IMR-90 (cell line): Measurements from ENCODE around the gene ASS1. TPM values are rescaled to one million over a fixed set of nuclear protein-coding genes. Genes with fewer than 3 reads are reported as not detected.
A peak's percentile ranks its signal among the peaks of the same experiment; 100 is the strongest.

Experiments
- ATAC-seq: fragments of 200-7000 bp; cut with Tn5 transposase; 2 replicates; pipeline ENCODE4 v1.9.1; 2020; ENCODE audit warnings: low read depth, mild to moderate bottlenecking, moderate library complexity
- BruUV-seq: library from RNA; stranded (reverse); fragments of 400-500 nt; replicated peaks from 2 replicates; lab custom pipeline; 2021; lab: Mats Ljungman, UMichigan
- CTCF ChIA-PET: fragments of 300-600 bp; formaldehyde crosslinking; extraction: SDS; loops from one replicate; lab custom pipeline; 2021; ENCODE audit warnings: antibody characterized with exemption; lab: Yijun Ruan, JAX
- POLR2A ChIA-PET: fragments of 300-600 bp; sonication (Branson Sonifier 250); formaldehyde crosslinking; loops from one replicate; lab custom pipeline; 2022; ENCODE audit warnings: antibody characterized with exemption; ENCODE audit not compliant: unreplicated experiment; lab: Charles Lee
- DNase-seq: peaks from one replicate; pipeline ENCODE4 v3.0.0; 2013
- H2AFZ ChIP-seq: replicated peaks from 2 replicates; pipeline ENCODE3; 2013; ENCODE audit warnings: low read length, mild to moderate bottlenecking; ENCODE audit not compliant: poor library complexity
- H2AK5ac ChIP-seq: 2 replicates; pipeline ENCODE4 v1.6.1; 2013; ENCODE audit warnings: low read depth, low read length, inconsistent platforms
- H2AK9ac ChIP-seq: replicated peaks from 2 replicates; pipeline ENCODE3; 2013; ENCODE audit warnings: mild to moderate bottlenecking, low read depth, low read length, moderate library complexity; ENCODE audit not compliant: poor library complexity
- H2BK120ac ChIP-seq: 2 replicates; pipeline ENCODE4 v1.6.1; 2013; ENCODE audit warnings: low read depth, low read length, inconsistent platforms
- H2BK15ac ChIP-seq: 3 replicates; pipeline ENCODE4 v1.6.1; 2013; ENCODE audit warnings: low read depth, low read length, inconsistent platforms
- H2BK20ac ChIP-seq: 2 replicates; pipeline ENCODE4 v1.6.1; 2013; ENCODE audit warnings: low read depth, mild to moderate bottlenecking, inconsistent platforms, low read length, moderate library complexity
- H2BK5ac ChIP-seq: 2 replicates; pipeline ENCODE4 v1.6.1; 2013; ENCODE audit warnings: mild to moderate bottlenecking, low read depth, low read length, inconsistent platforms; ENCODE audit not compliant: poor library complexity, severe bottlenecking
- H3K14ac ChIP-seq: replicated peaks from 2 replicates; pipeline ENCODE4 v1.6.1; 2013; ENCODE audit warnings: low read depth, low read length, inconsistent platforms
- H3K18ac ChIP-seq: 2 replicates; pipeline ENCODE4 v1.6.1; 2013; ENCODE audit warnings: low read depth, low read length, control low read depth
- H3K23ac ChIP-seq: 2 replicates; pipeline ENCODE4 v1.6.1; 2013; ENCODE audit warnings: low read depth, low read length, inconsistent platforms
- H3K27ac ChIP-seq: 2 replicates; pipeline ENCODE4 v1.5.1; 2013; ENCODE audit warnings: mild to moderate bottlenecking, control low read depth, low read length; ENCODE audit not compliant: insufficient read depth
- H3K27me3 ChIP-seq: 2 replicates; pipeline ENCODE4 v1.6.1; 2013; ENCODE audit warnings: low read length; ENCODE audit not compliant: control insufficient read depth, insufficient read depth
- H3K36me3 ChIP-seq: 2 replicates; pipeline ENCODE4 v1.6.1; 2013; ENCODE audit warnings: low read length, mixed read lengths; ENCODE audit not compliant: control insufficient read depth, insufficient read depth
- H3K4ac ChIP-seq: 2 replicates; pipeline ENCODE4 v1.6.1; 2013; ENCODE audit warnings: low read depth, low read length, inconsistent platforms
- H3K4me1 ChIP-seq: 2 replicates; pipeline ENCODE4 v1.6.1; 2013; ENCODE audit warnings: low read length, mixed read lengths; ENCODE audit not compliant: control insufficient read depth, insufficient read depth
- H3K4me2 ChIP-seq: 2 replicates; pipeline ENCODE4 v1.6.1; 2013; ENCODE audit warnings: low read depth, mild to moderate bottlenecking, control low read depth, low read length, moderate library complexity
- H3K4me3 ChIP-seq: 2 replicates; pipeline ENCODE4 v1.5.1; 2013; ENCODE audit warnings: low read depth, mild to moderate bottlenecking, control low read depth, low read length, moderate library complexity; ENCODE audit not compliant: insufficient read depth
- H3K56ac ChIP-seq: 2 replicates; pipeline ENCODE4 v1.6.1; 2013; ENCODE audit warnings: low read length, inconsistent platforms; ENCODE audit not compliant: insufficient read depth; ENCODE audit errors: extremely low read depth
- H3K79me1 ChIP-seq, 2 experiments: 2 replicates each; pipeline ENCODE4 v1.6.1; 2013; ENCODE audit warnings: low read length in 2 of 2, inconsistent platforms in 1 of 2, low read depth in 1 of 2
- H3K9ac ChIP-seq: 2 replicates; pipeline ENCODE4 v1.6.1; 2013; ENCODE audit warnings: low read depth, low read length, control low read depth
- H3K9me1 ChIP-seq: 2 replicates; pipeline ENCODE4 v1.6.1; 2013; ENCODE audit warnings: low read length, inconsistent platforms; ENCODE audit not compliant: insufficient read depth
- H3K9me3 ChIP-seq: 2 replicates; pipeline ENCODE4 v1.6.1; 2013; ENCODE audit warnings: low read length; ENCODE audit not compliant: control insufficient read depth, insufficient read depth
- H4K20me1 ChIP-seq: 2 replicates; pipeline ENCODE4 v1.6.1; 2013; ENCODE audit warnings: low read length, inconsistent platforms; ENCODE audit not compliant: insufficient read depth
- H4K5ac ChIP-seq: 2 replicates; pipeline ENCODE4 v1.6.1; 2013; ENCODE audit warnings: mild to moderate bottlenecking, low read depth, low read length, control low read depth
- H4K8ac ChIP-seq, 2 experiments: 2 replicates each; pipeline ENCODE4 v1.6.1; 2013; ENCODE audit warnings: low read depth in 2 of 2, low read length in 2 of 2, control low read depth in 1 of 2, inconsistent platforms in 1 of 2
- H4K91ac ChIP-seq: 2 replicates; pipeline ENCODE4 v1.6.1; 2013; ENCODE audit warnings: low read depth, low read length, inconsistent platforms; ENCODE audit not compliant: insufficient read depth
- RFX5 ChIP-seq: IDR thresholded peaks from 2 replicates; pipeline ENCODE4 v1.8.0; 2012; ENCODE audit warnings: low read depth, mild to moderate bottlenecking, low read length, moderate library complexity
- WGBS, 2 experiments: methylation state at CpG; one replicate each; pipeline versions ENCODE4 v1.1.5 to v1.1.7; 2013; ENCODE audit warnings: missing lambda C conversion rate in 2 of 2; ENCODE audit not compliant: insufficient read length in 1 of 2; ENCODE audit errors: extremely low coverage in 2 of 2; 5-methylcytosine and 5-hydroxymethylcytosine counted together
- dilution Hi-C: fragments of 300-500 bp; cut with HindIII; formaldehyde crosslinking; loops from one replicate; pipeline ENCODE4 v1.14.3; 2018; ENCODE audit warnings: low sequenced_read_pairs; ENCODE audit not compliant: unreplicated experiment
- in situ Hi-C: fragments of 300-500 bp; cut with MboI; formaldehyde crosslinking; loops from 3 replicates; pipeline ENCODE4 v1.14.3; 2019; ENCODE audit warnings: low sequenced_read_pairs, inconsistent platforms, mixed read lengths
- intact Hi-C: fragments of 100-400 bp; cut with micrococcal nuclease; formaldehyde crosslinking; loops from 2 replicates; pipeline ENCODE4 v1.10.0; 2022
- polyA plus RNA-seq, 3 experiments: library from polyadenylated mRNA; depleted of rRNA; stranded (reverse); fragments of >200 nt; gene quantifications; 2 replicates each; pipeline ENCODE4 v1.2.3, GENCODE V29; 2012; ENCODE audit warnings: low replicate concordance in 1 of 3
- total RNA-seq: library from RNA; depleted of rRNA; stranded (reverse); fragments of >200 nt; gene quantifications from 2 replicates; pipeline ENCODE4 v1.2.3, GENCODE V29; 2012
- TF ChIP-seq, protein P1 (sequence below): fragments of 150-350 bp; IDR thresholded peaks from 2 replicates; pipeline ENCODE4 v1.6.1; 2017; ENCODE audit warnings: mild to moderate bottlenecking, antibody characterized with exemption, low read length, low read depth

Gene ASS1
- total and polyA plus RNA-seq, 2 of the 4 experiments (the other 2 are of a cell fraction), result 39.6 to 41.9 TPM

DNA sequence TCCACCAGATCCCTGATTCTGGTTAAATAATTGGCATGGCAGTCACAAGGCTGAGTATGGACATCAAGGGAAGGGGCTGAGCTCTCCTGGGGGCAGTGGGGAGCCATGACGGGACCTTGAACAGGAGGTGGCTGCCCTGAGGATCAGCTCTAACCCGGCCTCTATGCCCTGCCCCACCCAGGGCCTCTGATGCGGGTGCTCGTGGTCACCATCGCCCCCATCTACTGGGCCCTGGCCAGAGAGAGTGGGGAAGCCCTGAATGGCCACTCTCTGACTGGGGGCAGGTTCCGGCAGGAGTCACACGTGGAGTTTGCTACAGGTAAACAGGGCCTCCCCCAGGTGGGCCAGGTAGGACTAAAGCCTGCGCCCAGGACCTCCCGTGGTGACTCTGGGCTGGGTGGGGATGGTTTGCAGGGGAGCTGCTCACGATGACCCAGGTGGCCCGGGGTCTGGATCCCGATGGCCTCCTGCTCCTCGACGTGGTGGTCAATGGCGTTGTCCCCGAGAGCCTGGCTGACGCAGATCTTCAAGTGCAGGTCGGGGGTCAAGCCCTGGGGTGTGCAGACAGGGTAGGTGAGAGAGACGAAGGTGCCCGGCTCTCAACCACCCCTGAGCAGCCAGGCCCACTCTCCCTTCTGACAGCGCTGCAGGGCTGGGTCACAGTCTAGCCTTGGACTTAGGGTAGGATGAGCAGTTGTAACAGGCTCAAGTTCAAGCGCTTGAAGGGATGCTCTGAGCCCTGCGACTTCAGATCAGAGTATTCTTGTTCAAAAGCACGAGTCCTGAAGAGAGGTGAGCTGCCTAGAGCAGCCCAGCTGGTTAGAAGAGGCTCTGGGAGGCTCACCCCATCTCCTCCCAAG is 19.9 kb upstream of the ASS1 start:
- no peak overlapping the region for H2AK9ac ChIP-seq
- H2AK5ac ChIP-seq, result no peak overlapping the region
- H3K4me1 ChIP-seq, result peaks cover 15% of the 10 kb centered on the region
- no peak overlapping the region for H3K14ac ChIP-seq
- no peak for TF ChIP-seq RFX5
- TF ChIP-seq, protein P1, sequence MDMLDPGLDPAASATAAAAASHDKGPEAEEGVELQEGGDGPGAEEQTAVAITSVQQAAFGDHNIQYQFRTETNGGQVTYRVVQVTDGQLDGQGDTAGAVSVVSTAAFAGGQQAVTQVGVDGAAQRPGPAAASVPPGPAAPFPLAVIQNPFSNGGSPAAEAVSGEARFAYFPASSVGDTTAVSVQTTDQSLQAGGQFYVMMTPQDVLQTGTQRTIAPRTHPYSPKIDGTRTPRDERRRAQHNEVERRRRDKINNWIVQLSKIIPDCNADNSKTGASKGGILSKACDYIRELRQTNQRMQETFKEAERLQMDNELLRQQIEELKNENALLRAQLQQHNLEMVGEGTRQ, result no peak
- H3K4ac ChIP-seq, result no peak overlapping the region
- H4K8ac ChIP-seq, result no peak overlapping the region
- ATAC-seq (no peak), DNase-seq (no peak)
- H3K9me3 ChIP-seq, result no peaks in the 10 kb centered on the region
- no peak overlapping the region for H3K4me2 ChIP-seq
- peaks cover 4% of the 10 kb centered on the region for H3K27me3 ChIP-seq
- ChIA-PET CTCF (no interaction called here), POLR2A (no interaction called here)
- no peak overlapping the region for H3K23ac ChIP-seq
- dilution Hi-C loops, result no loop called here
- WGBS, 2 experiments, result 76% methylated on average over 4 of the region's 24 CpGs; no CpG with 5 or more reads in 1 of the 2 experiments
- H3K9ac ChIP-seq, result no peak overlapping the region
- H3K36me3 ChIP-seq, result no peaks in the 10 kb centered on the region
- no peak overlapping the region for H4K5ac ChIP-seq
- H3K56ac ChIP-seq, result no peak overlapping the region
- intact Hi-C loops, result no loop called here
- no peak overlapping the region for H2BK5ac ChIP-seq
- peak overlapping the region; percentile 41 for H2AFZ ChIP-seq
- H2BK15ac ChIP-seq, result no peak overlapping the region
- H2BK20ac ChIP-seq, result no peak overlapping the region
- in situ Hi-C loops, result no loop called here
- H3K4me3 ChIP-seq, result no peak overlapping the region
- no peak overlapping the region for H4K91ac ChIP-seq
- H2BK120ac ChIP-seq, result no peak overlapping the region
- no peak overlapping the region for H3K27ac ChIP-seq
- no peaks in the 10 kb centered on the region for H3K79me1 ChIP-seq
- no peaks in the 10 kb centered on the region for H4K20me1 ChIP-seq
- H3K18ac ChIP-seq, result no peak overlapping the region
- BruUV-seq, result no TSS peak
- no peaks in the 10 kb centered on the region for H3K9me1 ChIP-seq
